Heart right ventricle (tissue), 16 donors: Measurements from ENCODE around the gene TBC1D22B. TPM values are rescaled to one million over a fixed set of nuclear protein-coding genes. Genes with fewer than 3 reads are reported as not detected.

Experiments used
- ATAC-seq, 8 donors: fragments of 200-7000 bp; cut with Tn5 transposase; one replicate each; pipeline ENCODE4 v1.9.1; 2020; ENCODE audit warnings: mild to moderate bottlenecking in 8 of 8, moderate library complexity in 8 of 8, moderate number of reproducible peaks in 1 of 8
- DNase-seq, 2 donors: peaks; one replicate each; pipeline ENCODE4 v3.0.0-alpha.2; 2020
- H3K27ac ChIP-seq, 10 donors: fragments of 200-600 bp; sonication (generic) in 2 of 10; one replicate each; pipeline versions ENCODE4 v1.5.0 to v1.8.0; 2020 to 2022; ENCODE audit warnings: mild to moderate bottlenecking in 3 of 10
- H3K27me3 ChIP-seq, 7 donors: fragments of 200-600 bp; one replicate each; pipeline ENCODE4 v1.8.0; 2021 to 2022; ENCODE audit warnings: mild to moderate bottlenecking in 2 of 7
- H3K36me3 ChIP-seq, 9 donors: fragments of 200-600 bp; sonication (generic) in 1 of 9; one replicate each; pipeline versions ENCODE4 v1.5.0 to v1.8.0; 2020 to 2022; ENCODE audit warnings: mild to moderate bottlenecking in 2 of 9
- H3K4me1 ChIP-seq, 9 donors: fragments of 200-600 bp; sonication (generic) in 1 of 9; one replicate each; pipeline versions ENCODE4 v1.5.0 to v1.8.0; 2020 to 2022; ENCODE audit warnings: mild to moderate bottlenecking in 4 of 9
- H3K4me3 ChIP-seq, 10 donors: fragments of 200-600 bp; sonication (generic) in 2 of 10; one replicate each; pipeline versions ENCODE4 v1.5.0 to v1.8.0; 2020 to 2022; ENCODE audit warnings: mild to moderate bottlenecking in 7 of 10, moderate library complexity in 2 of 10
- H3K9me3 ChIP-seq, 11 donors: fragments of 200-600 bp in 10 of 11; sonication (generic) in 2 of 11; one replicate each; pipeline versions ENCODE4 v1.5.0 to v1.8.0; 2013 to 2022; ENCODE audit warnings: mild to moderate bottlenecking in 2 of 11, control low read depth in 1 of 11, moderate library complexity in 1 of 11
- CTCF ChIP-seq, 9 donors: fragments of 200-600 bp; sonication (generic) in 2 of 9; IDR thresholded peaks; one replicate each; pipeline versions ENCODE4 v1.5.0 to v1.8.0; 2021 to 2022; ENCODE audit warnings: antibody characterized with exemption in 9 of 9, mild to moderate bottlenecking in 5 of 9, moderate library complexity in 1 of 9
- WGBS, 2 donors: extraction: QIAGEN DNeasy Blood & Tissue Kit; methylation state at CpG; one replicate each; pipeline ENCODE4 v1.1.7; 2013; ENCODE audit warnings: inconsistent platforms in 1 of 2; 5-methylcytosine and 5-hydroxymethylcytosine counted together
- intact Hi-C, 10 donors: fragments of 100-400 bp; cut with DNase I; formaldehyde crosslinking; loops; one replicate each; pipeline versions ENCODE4 v1.11.1 to v1.14.2; 2022
- polyA plus RNA-seq, 2 donors: library from polyadenylated mRNA; stranded (reverse); fragments of 200-250 nt; gene quantifications; one replicate each; pipeline ENCODE4 v1.2.3, GENCODE V29; 2013
- total RNA-seq, 10 donors: library from RNA; stranded (reverse); fragmentation: NEBNext Ultra II Directional in 3 of 10; extraction: Animal tissue kit (Norgen Biotek cat#: 25700) in 3 of 10; gene quantifications; one replicate each; pipeline versions ENCODE4 v1.2.1 to v1.2.4, GENCODE V29; 2021 to 2023
- donor health status: Arrhythmogenic right ventricular cardiomyopathy.
- donor health status: ischemic (EF 13 %, LVEDD 7.1; RV severe dilation, severe dysfunction).
- donor health status: healthy with polysubstance abuse.
- donor health status: DM: no; HTN: yes; CAD: no.
- donor health status: DM: no; HTN: no; CAD: no.
- donor health status: ischemic (EF 25% LVEDD 6.9; RV normal size, moderate dysfunction).
- donor health status: ischemic (EF 25% LVEDD 5.7; RV mildly dilated, moderate dysfunction).
- donor health status: healthy.
- donor health status: DM: yes; HTN: yes; CAD: no.
- donor health status: Ischemic cardiomyopathy.
- donor health status: ischemic (EF 35%, LVEDD 5.7; RV mildly dilated, moderate dysfunction).
- donor health status: nonischemic (EF 11% LVEDD 7.7; RV severe dilation, severe dysfunction).
- donor health status: DM: yes; HTN: yes; CAD: no.
- donor health status: PGD.
- donor health status: ischemic (EF 29% LVEDD 5.4; RV normal size, mild dysfunction).
- donor health status: nonischemic (EF 23%, LVEDD 6.1; RV moderate dilation, normal function).

The TBC1D22B gene
- total and polyA plus RNA-seq, 12 donors = 5.0 to 8.1 (median 6.3) TPM

GRCh38 chr6:37265860-37266259, 8.3 kb downstream of the TBC1D22B start:
- WGBS, 2 donors = 90 to 92% methylated on average over 3 of the region's 3 CpGs
- no peak for ATAC-seq
- intact Hi-C loops = no loop called here
- Histone ChIP-seq H3K4me3 (no peak overlapping the region), H3K4me1 (peaks cover 0 to 18% (median 3%) of the 10 kb centered on the region in 9 donors), H3K36me3 (peaks cover 0 to 32% (median 6%) of the 10 kb centered on the region in 9 donors), H3K27me3 (no peaks in the 10 kb centered on the region), H3K9me3 (peaks cover 0 to 7% (median 0%) of the 10 kb centered on the region in 11 donors), H3K27ac (no peak overlapping the region)
- no peak for DNase-seq
- TF ChIP-seq CTCF (IDR thresholded peaks at IDR 0.05) = no peak

- WGBS, 2 donors = 79 to 89% methylated on average over 2 of the region's 2 CpGs
- Histone ChIP-seq H3K36me3 (peaks cover 0 to 52% (median 6%) of the 10 kb centered on the region in 9 donors), H3K4me1 (peaks cover 0 to 18% (median 0%) of the 10 kb centered on the region in 9 donors), H3K27ac (no peak overlapping the region), H3K9me3 (peaks cover 0 to 7% (median 0%) of the 10 kb centered on the region in 11 donors), H3K4me3 (no peak overlapping the region), H3K27me3 (no peaks in the 10 kb centered on the region)
- ATAC-seq (no peak), DNase-seq (no peak)
- TF ChIP-seq CTCF (IDR thresholded peaks at IDR 0.05) = no peak
- intact Hi-C loops = no loop called here
Measured at GRCh38 chr6:37269105-37269504, 11.5 kb downstream of the TBC1D22B start.

- 82 to 91% methylated on average over 8 of the region's 8 CpGs for WGBS, 2 donors
Measured at GRCh38 chr6:37272834-37273566, 15.4 kb downstream of the TBC1D22B start.

GRCh38 chr6:37273690-37274089, 16.1 kb downstream of the TBC1D22B start:
- Histone ChIP-seq H3K4me1 (peaks cover 0 to 23% (median 0%) of the 10 kb centered on the region in 9 donors), H3K36me3 (peaks cover 0 to 49% (median 6%) of the 10 kb centered on the region in 9 donors), H3K9me3 (no peaks in the 10 kb centered on the region), H3K4me3 (no peak overlapping the region), H3K27ac (no peak overlapping the region), H3K27me3 (no peaks in the 10 kb centered on the region)
- no peak for ATAC-seq
- intact Hi-C loops = no loop called here
- TF ChIP-seq CTCF (IDR thresholded peaks at IDR 0.05) = no peak
- DNase-seq = no peak
- WGBS, 2 donors = 78 to 90% methylated on average over 3 of the region's 3 CpGs

More at GRCh38 chr6:37272834-37273566, 15.4 kb downstream of the TBC1D22B start:
- peaks cover 0 to 56% (median 6%) of the 10 kb centered on the region in 9 donors for H3K36me3 ChIP-seq
- no peaks in the 10 kb centered on the region for H3K9me3 ChIP-seq
- TF ChIP-seq CTCF (IDR thresholded peaks at IDR 0.05) = no peak
- no peak overlapping the region for H3K4me3 ChIP-seq
- no peak for ATAC-seq
- no peak for DNase-seq
- H3K4me1 ChIP-seq = peaks cover 0 to 19% (median 0%) of the 10 kb centered on the region in 9 donors
- H3K27ac ChIP-seq = no peak overlapping the region
- intact Hi-C loops = no loop called here
- H3K27me3 ChIP-seq = no peaks in the 10 kb centered on the region
